Stomach (tissue), 4 donors: Measurements from ENCODE around the gene BAZ1A.

ENCODE experiments used
- CTCF ChIP-seq, 7 experiments: fragments of 450-650 bp in 4 of 7; fragments of 200-600 bp in 3 of 7; sonication (generic) in 3 of 7; IDR thresholded peaks; one replicate each; pipeline ENCODE4 v1.5.1; 2016 to 2019; ENCODE audit warnings: antibody characterized with exemption in 7 of 7, control low read depth in 2 of 7, mild to moderate bottlenecking in 1 of 7
- EP300 ChIP-seq: sonication (generic); formaldehyde crosslinking; IDR thresholded peaks from one replicate; pipeline ENCODE4 v1.6.1; 2017; ENCODE audit warnings: antibody characterized with exemption
- POLR2AphosphoS5 ChIP-seq, 3 donors: sonication (generic); formaldehyde crosslinking; IDR thresholded peaks; one replicate each; pipeline ENCODE4 v1.6.1; 2016; ENCODE audit warnings: antibody characterized with exemption in 3 of 3

GRCh38 chr14:34794941-34795340 is 80.2 kb downstream of the BAZ1A start:
- TF ChIP-seq CTCF (IDR thresholded peaks at IDR 0.05) (no peak), POLR2AphosphoS5 (IDR thresholded peaks at IDR 0.05) (no peak), EP300 (no peak)
